Measurements from ENCODE around the gene SLC10A6.

Gene SLC10A6

GRCh38 chr4:86775061-86775460, 74.1 kb downstream of the SLC10A6 start:
- DNase-seq, result no peak

Measured in NCI-H226 (cell line).